Liver (tissue), 3 donors: Measurements from ENCODE around the gene DZIP3.

ENCODE experiments used
- FOXA1 ChIP-seq: IDR thresholded peaks from 2 replicates; pipeline ENCODE4 v1.6.1; 2016; ENCODE audit warnings: antibody characterized with exemption
- GABPA ChIP-seq, 2 donors: IDR thresholded peaks in 1 of 2; conservative IDR thresholded peaks in 1 of 2; 2 replicates each; pipeline ENCODE4 v1.6.1; 2016; ENCODE audit warnings: antibody characterized with exemption in 2 of 2, mild to moderate bottlenecking in 1 of 2, moderate library complexity in 1 of 2
- JUND ChIP-seq, 2 donors: IDR thresholded peaks; 2 replicates each; pipeline ENCODE4 v1.6.1; 2016; ENCODE audit warnings: antibody characterized with exemption in 2 of 2
- RAD21 ChIP-seq, 2 donors: IDR thresholded peaks; 2 replicates each; pipeline ENCODE4 v1.6.1; 2016; ENCODE audit warnings: antibody characterized with exemption in 2 of 2, mild to moderate bottlenecking in 2 of 2
- RXRA ChIP-seq, 2 donors: IDR thresholded peaks; 2 replicates each; pipeline ENCODE4 v1.6.1; 2017 to 2018; ENCODE audit warnings: antibody characterized with exemption in 2 of 2, mild to moderate bottlenecking in 1 of 2
- TAF1 ChIP-seq: conservative IDR thresholded peaks from 2 replicates; pipeline ENCODE4 v1.6.1; 2016; ENCODE audit warnings: antibody characterized with exemption, mild to moderate bottlenecking
- YY1 ChIP-seq: IDR thresholded peaks from 2 replicates; pipeline ENCODE4 v1.6.1; 2016; ENCODE audit warnings: antibody characterized with exemption, mild to moderate bottlenecking
- TF ChIP-seq, protein P1 (sequence below): IDR thresholded peaks from 2 replicates; pipeline ENCODE4 v1.6.1; 2016; ENCODE audit warnings: antibody characterized with exemption, mild to moderate bottlenecking
- TF ChIP-seq, protein P2 (sequence below): fragments of 150-350 bp; IDR thresholded peaks from 2 replicates; pipeline ENCODE4 v1.5.1; 2017; ENCODE audit warnings: improper control_type of control experiment, low read depth, low read length; ENCODE audit not compliant: missing input control
- TF ChIP-seq, protein P3 (sequence below): IDR thresholded peaks from 2 replicates; pipeline ENCODE4 v1.6.1; 2016; ENCODE audit warnings: antibody characterized with exemption
- donor health status: healthy.
- donor health status: healthy.

DNA sequence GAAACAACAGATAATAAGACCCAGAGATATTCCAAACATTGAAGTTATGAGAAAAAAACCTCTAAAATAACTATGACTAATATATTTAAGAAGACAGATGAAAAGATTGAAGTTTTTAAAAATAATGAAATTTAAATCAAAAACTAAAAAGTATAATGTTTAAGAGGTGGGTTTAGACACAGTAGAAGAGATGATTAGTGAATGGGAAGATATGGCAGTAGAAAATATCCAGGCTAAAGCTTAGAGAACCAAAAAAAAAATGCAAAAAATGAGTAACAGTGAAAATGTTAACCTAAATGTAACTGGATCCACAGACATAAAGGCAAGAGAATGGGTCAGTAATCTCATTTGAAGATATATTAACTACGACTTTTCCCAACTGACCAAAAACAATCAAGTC lies 115.5 kb downstream of the DZIP3 start:
- TF ChIP-seq, protein P1, sequence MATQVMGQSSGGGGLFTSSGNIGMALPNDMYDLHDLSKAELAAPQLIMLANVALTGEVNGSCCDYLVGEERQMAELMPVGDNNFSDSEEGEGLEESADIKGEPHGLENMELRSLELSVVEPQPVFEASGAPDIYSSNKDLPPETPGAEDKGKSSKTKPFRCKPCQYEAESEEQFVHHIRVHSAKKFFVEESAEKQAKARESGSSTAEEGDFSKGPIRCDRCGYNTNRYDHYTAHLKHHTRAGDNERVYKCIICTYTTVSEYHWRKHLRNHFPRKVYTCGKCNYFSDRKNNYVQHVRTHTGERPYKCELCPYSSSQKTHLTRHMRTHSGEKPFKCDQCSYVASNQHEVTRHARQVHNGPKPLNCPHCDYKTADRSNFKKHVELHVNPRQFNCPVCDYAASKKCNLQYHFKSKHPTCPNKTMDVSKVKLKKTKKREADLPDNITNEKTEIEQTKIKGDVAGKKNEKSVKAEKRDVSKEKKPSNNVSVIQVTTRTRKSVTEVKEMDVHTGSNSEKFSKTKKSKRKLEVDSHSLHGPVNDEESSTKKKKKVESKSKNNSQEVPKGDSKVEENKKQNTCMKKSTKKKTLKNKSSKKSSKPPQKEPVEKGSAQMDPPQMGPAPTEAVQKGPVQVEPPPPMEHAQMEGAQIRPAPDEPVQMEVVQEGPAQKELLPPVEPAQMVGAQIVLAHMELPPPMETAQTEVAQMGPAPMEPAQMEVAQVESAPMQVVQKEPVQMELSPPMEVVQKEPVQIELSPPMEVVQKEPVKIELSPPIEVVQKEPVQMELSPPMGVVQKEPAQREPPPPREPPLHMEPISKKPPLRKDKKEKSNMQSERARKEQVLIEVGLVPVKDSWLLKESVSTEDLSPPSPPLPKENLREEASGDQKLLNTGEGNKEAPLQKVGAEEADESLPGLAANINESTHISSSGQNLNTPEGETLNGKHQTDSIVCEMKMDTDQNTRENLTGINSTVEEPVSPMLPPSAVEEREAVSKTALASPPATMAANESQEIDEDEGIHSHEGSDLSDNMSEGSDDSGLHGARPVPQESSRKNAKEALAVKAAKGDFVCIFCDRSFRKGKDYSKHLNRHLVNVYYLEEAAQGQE = no peak
- TF ChIP-seq, protein P2, sequence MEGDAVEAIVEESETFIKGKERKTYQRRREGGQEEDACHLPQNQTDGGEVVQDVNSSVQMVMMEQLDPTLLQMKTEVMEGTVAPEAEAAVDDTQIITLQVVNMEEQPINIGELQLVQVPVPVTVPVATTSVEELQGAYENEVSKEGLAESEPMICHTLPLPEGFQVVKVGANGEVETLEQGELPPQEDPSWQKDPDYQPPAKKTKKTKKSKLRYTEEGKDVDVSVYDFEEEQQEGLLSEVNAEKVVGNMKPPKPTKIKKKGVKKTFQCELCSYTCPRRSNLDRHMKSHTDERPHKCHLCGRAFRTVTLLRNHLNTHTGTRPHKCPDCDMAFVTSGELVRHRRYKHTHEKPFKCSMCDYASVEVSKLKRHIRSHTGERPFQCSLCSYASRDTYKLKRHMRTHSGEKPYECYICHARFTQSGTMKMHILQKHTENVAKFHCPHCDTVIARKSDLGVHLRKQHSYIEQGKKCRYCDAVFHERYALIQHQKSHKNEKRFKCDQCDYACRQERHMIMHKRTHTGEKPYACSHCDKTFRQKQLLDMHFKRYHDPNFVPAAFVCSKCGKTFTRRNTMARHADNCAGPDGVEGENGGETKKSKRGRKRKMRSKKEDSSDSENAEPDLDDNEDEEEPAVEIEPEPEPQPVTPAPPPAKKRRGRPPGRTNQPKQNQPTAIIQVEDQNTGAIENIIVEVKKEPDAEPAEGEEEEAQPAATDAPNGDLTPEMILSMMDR = no peak
- TF ChIP-seq, protein P3, sequence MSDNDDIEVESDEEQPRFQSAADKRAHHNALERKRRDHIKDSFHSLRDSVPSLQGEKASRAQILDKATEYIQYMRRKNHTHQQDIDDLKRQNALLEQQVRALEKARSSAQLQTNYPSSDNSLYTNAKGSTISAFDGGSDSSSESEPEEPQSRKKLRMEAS = no peak
- TF ChIP-seq RXRA (IDR thresholded peaks at IDR 0.05) (no peak), TAF1 (no peak), FOXA1 (no peak), RAD21 (IDR thresholded peaks at IDR 0.05) (no peak), JUND (IDR thresholded peaks at IDR 0.05) (no peak), YY1 (no peak), GABPA (IDR thresholded peaks at IDR 0.05 in 1 of 2, conservative IDR thresholded peaks at IDR 0.05 in 1 of 2) (no peak)
